OCI-LY3 (cell line): ENCODE measurements around the gene MAPK8IP1.

ENCODE experiments used
- H2AFZ ChIP-seq: fragments of 200-600, 300-600 bp; shearing (Covaris generic); 2 replicates; pipeline ENCODE4 v1.6.0; 2014; ENCODE audit warnings: antibody characterized with exemption, low read depth, low read length
- H3K27ac ChIP-seq: fragments of 200-600, 300-600 bp; sonication (generic); 2 replicates; pipeline ENCODE4 v1.5.1; 2014; ENCODE audit warnings: mild to moderate bottlenecking, low read length, moderate library complexity, mixed read lengths
- H3K27me3 ChIP-seq: fragments of 200-600, 300-600 bp; sonication (generic); 2 replicates; pipeline ENCODE4 v1.6.1; 2014; ENCODE audit warnings: low read depth, low read length, mixed read lengths
- H3K36me3 ChIP-seq: fragments of 200-600, 300-600 bp; sonication (generic); replicated peaks from 2 replicates; pipeline ENCODE3; 2014; ENCODE audit warnings: low read depth, low read length, mixed read lengths
- H3K4me1 ChIP-seq: fragments of 300-600, 200-600 bp; sonication (generic); 2 replicates; pipeline ENCODE4 v1.6.1; 2014; ENCODE audit warnings: low read length, mixed read lengths
- H3K4me2 ChIP-seq: fragments of 200-600, 300-600 bp; sonication (generic); 2 replicates; pipeline ENCODE4 v1.6.1; 2014; ENCODE audit warnings: low read length, mixed read lengths
- H3K4me3 ChIP-seq: fragments of 300-600, 200-600 bp; sonication (generic); 2 replicates; pipeline ENCODE4 v1.5.1; 2014; ENCODE audit warnings: antibody characterized with exemption, mild to moderate bottlenecking, low read length, moderate library complexity
- H3K79me2 ChIP-seq: fragments of 300-600, 200-600 bp; shearing (Covaris generic); 2 replicates; pipeline ENCODE4 v1.6.1; 2014; ENCODE audit warnings: mild to moderate bottlenecking, low read length, mixed read lengths
- H3K9ac ChIP-seq: fragments of 300-600, 200-600 bp; shearing (Covaris generic); 2 replicates; pipeline ENCODE4 v1.6.0; 2014; ENCODE audit warnings: mild to moderate bottlenecking, low read length, moderate library complexity
- H3K9me3 ChIP-seq: fragments of 200-600, 300-600 bp; shearing (Covaris generic); 2 replicates; pipeline ENCODE4 v1.6.1; 2014; ENCODE audit warnings: low read length, mixed read lengths; ENCODE audit not compliant: insufficient read depth
- H4K20me1 ChIP-seq: fragments of 200-600, 300-600 bp; sonication (generic); 2 replicates; pipeline ENCODE4 v1.6.1; 2016; ENCODE audit warnings: low read length, mixed read lengths; ENCODE audit not compliant: insufficient read depth
- EZH2phosphoT487 ChIP-seq: fragments of 200-600 bp; shearing (Covaris generic); IDR thresholded peaks from 2 replicates; pipeline ENCODE4 v1.6.1; 2018; ENCODE audit warnings: antibody characterized with exemption, mixed run types, low read depth
- TF ChIP-seq, protein P1 (sequence below): fragments of 200-600, 300-600 bp; sonication (generic); IDR thresholded peaks from 2 replicates; pipeline ENCODE4 v1.5.1; 2014; ENCODE audit warnings: antibody characterized with exemption, low read length, low read depth

MAPK8IP1 gene

DNA sequence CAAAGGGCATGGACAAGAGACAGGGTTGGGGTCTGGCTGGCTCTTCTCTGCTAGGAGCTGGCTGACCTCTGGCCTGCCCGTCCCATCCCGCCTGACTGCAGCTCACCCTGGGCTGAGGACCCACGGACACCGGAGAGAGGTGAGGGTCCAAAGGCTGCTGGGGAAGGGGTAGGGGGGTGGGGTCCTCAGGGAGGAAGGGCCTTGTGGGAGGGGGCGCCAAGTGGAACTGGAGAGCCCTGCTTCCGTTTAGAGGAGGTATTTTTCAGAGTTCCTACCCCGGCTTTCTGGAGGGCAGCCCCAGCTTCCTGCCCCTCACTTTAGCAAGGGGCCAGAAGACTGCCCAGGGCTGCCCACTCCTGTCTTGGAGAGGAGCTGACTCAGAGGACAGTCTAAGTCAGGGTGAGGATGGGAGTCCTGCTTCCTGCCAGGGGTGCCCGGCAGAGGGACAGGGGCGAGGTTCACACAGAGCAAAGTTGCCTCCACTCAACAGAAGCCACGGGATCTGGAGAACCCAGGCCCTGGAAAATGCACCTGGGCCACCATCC is 44.1 kb downstream of the MAPK8IP1 start:
- Histone ChIP-seq H3K36me3 (peaks cover 15% of the 10 kb centered on the region), H3K9me3 (no peaks in the 10 kb centered on the region), H3K4me2 (peak overlapping the region; percentile 77), H3K9ac (peak overlapping the region; percentile 59), H3K27ac (peak overlapping the region; percentile 96), H4K20me1 (peaks cover 2% of the 10 kb centered on the region; the same call in 1 of the 2 replicates), H3K79me2 (peaks cover 30% of the 10 kb centered on the region), H3K27me3 (no peaks in the 10 kb centered on the region), H3K4me1 (peaks cover 54% of the 10 kb centered on the region), H2AFZ (no peak overlapping the region), H3K4me3 (peak overlapping the region; percentile 79)
- TF ChIP-seq, protein P1, sequence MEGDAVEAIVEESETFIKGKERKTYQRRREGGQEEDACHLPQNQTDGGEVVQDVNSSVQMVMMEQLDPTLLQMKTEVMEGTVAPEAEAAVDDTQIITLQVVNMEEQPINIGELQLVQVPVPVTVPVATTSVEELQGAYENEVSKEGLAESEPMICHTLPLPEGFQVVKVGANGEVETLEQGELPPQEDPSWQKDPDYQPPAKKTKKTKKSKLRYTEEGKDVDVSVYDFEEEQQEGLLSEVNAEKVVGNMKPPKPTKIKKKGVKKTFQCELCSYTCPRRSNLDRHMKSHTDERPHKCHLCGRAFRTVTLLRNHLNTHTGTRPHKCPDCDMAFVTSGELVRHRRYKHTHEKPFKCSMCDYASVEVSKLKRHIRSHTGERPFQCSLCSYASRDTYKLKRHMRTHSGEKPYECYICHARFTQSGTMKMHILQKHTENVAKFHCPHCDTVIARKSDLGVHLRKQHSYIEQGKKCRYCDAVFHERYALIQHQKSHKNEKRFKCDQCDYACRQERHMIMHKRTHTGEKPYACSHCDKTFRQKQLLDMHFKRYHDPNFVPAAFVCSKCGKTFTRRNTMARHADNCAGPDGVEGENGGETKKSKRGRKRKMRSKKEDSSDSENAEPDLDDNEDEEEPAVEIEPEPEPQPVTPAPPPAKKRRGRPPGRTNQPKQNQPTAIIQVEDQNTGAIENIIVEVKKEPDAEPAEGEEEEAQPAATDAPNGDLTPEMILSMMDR = no peak
- TF ChIP-seq EZH2phosphoT487 = no peak

DNA sequence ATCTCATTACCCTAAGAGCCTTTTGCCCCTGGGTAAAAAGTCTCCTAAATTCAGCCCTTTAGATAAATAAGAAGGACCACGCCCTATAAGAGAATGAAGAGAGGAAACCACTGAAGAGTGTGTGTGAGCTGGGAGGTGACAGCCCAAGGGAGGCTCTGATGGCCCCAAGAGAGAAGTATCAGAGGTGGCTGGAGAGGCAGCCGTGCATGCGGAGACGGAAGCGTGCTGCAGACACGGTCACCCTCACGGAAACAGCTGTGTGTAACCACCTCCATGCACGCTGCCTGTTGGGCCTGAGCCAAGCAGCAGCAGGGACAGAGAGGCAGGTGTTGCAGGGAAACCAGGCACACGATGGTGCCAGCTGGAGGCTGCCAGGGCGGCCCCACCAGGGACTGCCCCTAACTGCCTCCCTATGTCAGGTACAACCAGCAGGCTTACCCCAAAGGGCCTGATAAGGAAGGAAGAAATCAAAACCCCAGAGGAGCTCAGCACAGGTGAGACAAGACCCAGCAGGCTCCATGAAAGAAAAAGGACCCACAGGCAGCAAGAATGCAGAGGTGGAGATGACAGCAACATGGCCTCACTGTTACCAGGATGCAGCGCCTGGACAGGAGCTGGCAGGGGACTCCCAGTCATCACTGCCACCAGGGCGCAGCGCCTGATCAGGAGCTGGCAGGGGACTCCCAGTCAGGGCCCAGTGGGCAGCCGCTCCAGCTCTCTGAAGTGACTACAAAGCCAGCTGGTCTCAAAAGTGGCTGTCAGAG is 44.8 kb downstream of the MAPK8IP1 start:
- Histone ChIP-seq H3K27me3 (no peaks in the 10 kb centered on the region), H3K36me3 (peaks cover 21% of the 10 kb centered on the region), H3K27ac (peak overlapping the region; percentile 96), H4K20me1 (peaks cover 2% of the 10 kb centered on the region; the same call in 1 of the 2 replicates), H2AFZ (no peak overlapping the region), H3K9ac (peak overlapping the region; percentile 76), H3K79me2 (peaks cover 30% of the 10 kb centered on the region), H3K4me1 (peaks cover 61% of the 10 kb centered on the region), H3K9me3 (no peaks in the 10 kb centered on the region), H3K4me3 (peak overlapping the region; percentile 79), H3K4me2 (peak overlapping the region; percentile 77)
- no peak for TF ChIP-seq EZH2phosphoT487
- TF ChIP-seq, protein P1 = no peak

DNA sequence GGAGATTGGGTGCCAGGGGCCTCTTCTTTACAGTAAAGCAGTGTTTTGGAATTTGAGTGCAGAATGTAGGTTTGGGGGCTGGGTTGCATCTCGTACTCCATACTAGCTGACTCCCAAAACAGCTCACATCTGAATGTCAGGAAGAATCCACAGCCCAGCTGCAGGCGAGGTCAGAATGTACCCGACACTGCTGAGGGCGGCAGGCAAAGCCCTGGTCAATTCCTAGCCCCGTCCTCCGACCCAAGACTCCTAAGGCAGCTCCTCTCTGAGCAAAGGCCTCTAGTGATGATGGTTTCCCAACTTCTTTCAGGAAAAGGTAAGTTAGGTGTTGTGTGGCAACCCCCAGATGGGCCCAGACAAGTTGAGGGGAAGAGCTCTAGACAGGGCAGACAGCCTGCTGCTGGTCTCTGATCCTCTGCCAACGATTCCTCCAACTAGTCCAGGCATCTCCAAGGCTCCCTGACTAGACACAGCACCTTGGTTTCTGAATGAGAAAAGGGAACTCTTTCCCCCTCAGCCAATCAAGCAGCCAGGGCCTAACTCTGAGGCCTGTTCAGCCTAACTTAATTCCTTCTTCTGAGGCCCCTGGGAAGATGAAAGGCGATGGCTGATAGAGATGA is 45.6 kb downstream of the MAPK8IP1 start:
- H3K36me3 ChIP-seq = peaks cover 21% of the 10 kb centered on the region
- H3K4me1 ChIP-seq = peaks cover 69% of the 10 kb centered on the region
- peaks cover 30% of the 10 kb centered on the region for H3K79me2 ChIP-seq
- H2AFZ ChIP-seq = no peak overlapping the region
- peaks cover 2% of the 10 kb centered on the region; the same call in 1 of the 2 replicates for H4K20me1 ChIP-seq
- H3K9ac ChIP-seq = peak overlapping the region; percentile 76
- peak overlapping the region; percentile 77 for H3K4me2 ChIP-seq
- peak overlapping the region; percentile 79 for H3K4me3 ChIP-seq
- H3K27ac ChIP-seq = peak overlapping the region; percentile 96
- H3K9me3 ChIP-seq = no peaks in the 10 kb centered on the region
- no peaks in the 10 kb centered on the region for H3K27me3 ChIP-seq
- TF ChIP-seq EZH2phosphoT487 = no peak
- TF ChIP-seq, protein P1 = no peak

DNA sequence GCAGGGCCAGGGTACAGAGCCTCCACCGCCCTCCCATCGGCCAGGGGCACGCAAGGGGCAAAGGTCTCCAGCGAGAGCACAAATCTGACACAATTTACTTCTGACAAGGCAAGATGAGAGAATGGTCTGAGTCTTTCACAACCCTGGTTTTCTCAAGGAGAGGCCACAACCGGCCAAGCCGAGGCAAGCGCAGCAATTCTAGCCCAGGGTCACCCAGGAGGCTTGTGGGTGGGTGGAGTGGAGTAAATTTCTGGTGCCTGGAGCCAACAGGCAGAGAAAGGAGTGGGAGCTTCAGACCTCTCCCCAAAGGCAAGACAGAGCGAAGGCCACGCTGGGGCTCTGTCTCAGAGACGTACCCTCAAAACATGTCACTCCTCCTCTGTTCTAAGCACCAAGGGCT is 46.3 kb downstream of the MAPK8IP1 start:
- H3K4me3 ChIP-seq = peak overlapping the region; percentile 79
- peaks cover 22% of the 10 kb centered on the region for H3K36me3 ChIP-seq
- no peaks in the 10 kb centered on the region for H3K9me3 ChIP-seq
- no peak for TF ChIP-seq EZH2phosphoT487
- TF ChIP-seq, protein P1 = no peak
- H4K20me1 ChIP-seq = peaks cover 2% of the 10 kb centered on the region; the same call in 1 of the 2 replicates
- H3K79me2 ChIP-seq = peaks cover 30% of the 10 kb centered on the region
- H2AFZ ChIP-seq = no peak overlapping the region
- peak overlapping the region; percentile 76 for H3K9ac ChIP-seq
- peak overlapping the region; percentile 96 for H3K27ac ChIP-seq
- H3K4me1 ChIP-seq = peaks cover 76% of the 10 kb centered on the region
- H3K4me2 ChIP-seq = peak overlapping the region; percentile 77
- H3K27me3 ChIP-seq = no peaks in the 10 kb centered on the region
